A673 (cell line): ENCODE measurements around the gene REXO4. TPM values are rescaled to one million over a fixed set of nuclear protein-coding genes. Genes with fewer than 3 reads are reported as not detected.

Source experiments
- BruUV-seq: library from RNA; stranded (reverse); fragments of 400-500 nt; replicated peaks from 2 replicates; lab custom pipeline; 2021; lab: Mats Ljungman, UMichigan
- CTCF ChIA-PET: fragments of 300-600 bp; sonication (Branson Sonifier 250); formaldehyde crosslinking; loops from one replicate; lab custom pipeline; 2022; ENCODE audit warnings: antibody characterized with exemption; lab: Charles Lee
- POLR2A ChIA-PET: fragments of 300-600 bp; sonication (Branson Sonifier 250); formaldehyde crosslinking; loops from one replicate; lab custom pipeline; 2022; ENCODE audit warnings: antibody characterized with exemption; ENCODE audit not compliant: low non-redundant PET; lab: Charles Lee
- DNase-seq: peaks from one replicate; pipeline ENCODE4 v3.0.0-alpha.2; 2015; ENCODE audit warnings: low spot score
- H3K27ac ChIP-seq: fragments of 200-600 bp; sonication (generic); 2 replicates; pipeline ENCODE4 v1.5.1; 2016; ENCODE audit warnings: mixed run types, low read depth, mild to moderate bottlenecking, mixed read lengths, antibody characterized with exemption, low read length; ENCODE audit not compliant: poor library complexity, severe bottlenecking
- H3K27me3 ChIP-seq: fragments of 200-600 bp; sonication (generic); replicated peaks from 2 replicates; pipeline ENCODE4 v1.6.1; 2017; ENCODE audit warnings: mixed run types, low read depth, mild to moderate bottlenecking, mixed read lengths, antibody characterized with exemption, low read length; ENCODE audit not compliant: insufficient read depth, poor library complexity
- H3K36me3 ChIP-seq: fragments of 200-600 bp; sonication (generic); 2 replicates; pipeline ENCODE4 v1.6.1; 2016; ENCODE audit warnings: mixed run types, mild to moderate bottlenecking, mixed read lengths, antibody characterized with exemption, low read length; ENCODE audit not compliant: insufficient read depth, poor library complexity, severe bottlenecking
- H3K4me1 ChIP-seq: fragments of 200-600 bp; sonication (generic); 2 replicates; pipeline ENCODE4 v1.6.1; 2017; ENCODE audit warnings: mixed run types, mild to moderate bottlenecking, mixed read lengths, antibody characterized with exemption, low read length; ENCODE audit not compliant: insufficient read depth, poor library complexity, severe bottlenecking
- H3K4me3 ChIP-seq: fragments of 200-600 bp; sonication (generic); 2 replicates; pipeline ENCODE4 v1.5.1; 2016; ENCODE audit warnings: low read depth, mixed run types, mild to moderate bottlenecking, mixed read lengths, low read length; ENCODE audit not compliant: poor library complexity, severe bottlenecking
- H3K9me3 ChIP-seq: fragments of 200-600 bp; sonication (generic); 2 replicates; pipeline ENCODE4 v1.6.1; 2016; ENCODE audit warnings: mixed run types, low read depth, mild to moderate bottlenecking, mixed read lengths, antibody characterized with exemption, low read length; ENCODE audit not compliant: poor library complexity, severe bottlenecking
- EZH2 ChIP-seq: fragments of 200-600 bp; sonication (generic); IDR thresholded peaks from 2 replicates; pipeline ENCODE4 v1.6.1; 2017; ENCODE audit warnings: borderline replicate concordance, low read depth, mild to moderate bottlenecking, mixed read lengths, antibody characterized with exemption, low read length; ENCODE audit not compliant: poor library complexity, severe bottlenecking
- intact Hi-C: fragments of 100-400 bp; cut with micrococcal nuclease; formaldehyde crosslinking; loops from one replicate; pipeline ENCODE4 v1.10.0; 2022; ENCODE audit not compliant: unreplicated experiment
- total RNA-seq: library from RNA; stranded (reverse); gene quantifications from 2 replicates; pipeline ENCODE4 v1.2.3, GENCODE V29; 2021
- TF ChIP-seq, protein P1 (sequence below): fragments of 300-800, 200-600 bp; sonication (generic); conservative IDR thresholded peaks from 2 replicates; pipeline ENCODE4 v1.5.1; 2017; ENCODE audit warnings: low read depth, mild to moderate bottlenecking, antibody characterized with exemption, low read length, moderate library complexity, mixed read lengths

The REXO4 gene
- total RNA-seq, 1 experiment from 2014 or later, result 35.9 TPM

DNA sequence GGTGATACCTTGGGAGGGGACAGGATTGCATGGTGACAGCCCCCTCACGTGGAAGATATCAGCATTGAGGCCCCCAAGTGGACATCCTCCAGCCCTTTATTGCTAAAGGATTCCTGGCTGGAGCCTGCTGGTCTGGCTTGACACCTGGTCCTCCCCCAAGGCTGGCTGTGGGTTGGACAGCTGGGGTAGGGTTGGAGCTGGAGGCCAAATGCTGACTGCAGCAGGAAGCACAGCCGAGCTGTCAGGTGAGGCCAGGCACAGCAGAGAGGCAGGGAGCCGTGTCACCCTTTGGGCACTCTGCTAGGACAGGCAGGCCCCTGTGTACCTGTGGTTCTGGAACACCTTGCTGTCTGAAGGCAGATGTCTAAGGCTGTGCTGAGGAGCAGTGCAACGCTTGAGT, 44.2 kb upstream of the REXO4 start:
- ChIA-PET CTCF (interaction anchor here (0.5 kb wide), 1 partner anchor 11 kb away, joined by 4 read pairs; no protein-coding TSS in a partner anchor), POLR2A (no interaction called here)
- no peak for DNase-seq
- TF ChIP-seq, protein P1, sequence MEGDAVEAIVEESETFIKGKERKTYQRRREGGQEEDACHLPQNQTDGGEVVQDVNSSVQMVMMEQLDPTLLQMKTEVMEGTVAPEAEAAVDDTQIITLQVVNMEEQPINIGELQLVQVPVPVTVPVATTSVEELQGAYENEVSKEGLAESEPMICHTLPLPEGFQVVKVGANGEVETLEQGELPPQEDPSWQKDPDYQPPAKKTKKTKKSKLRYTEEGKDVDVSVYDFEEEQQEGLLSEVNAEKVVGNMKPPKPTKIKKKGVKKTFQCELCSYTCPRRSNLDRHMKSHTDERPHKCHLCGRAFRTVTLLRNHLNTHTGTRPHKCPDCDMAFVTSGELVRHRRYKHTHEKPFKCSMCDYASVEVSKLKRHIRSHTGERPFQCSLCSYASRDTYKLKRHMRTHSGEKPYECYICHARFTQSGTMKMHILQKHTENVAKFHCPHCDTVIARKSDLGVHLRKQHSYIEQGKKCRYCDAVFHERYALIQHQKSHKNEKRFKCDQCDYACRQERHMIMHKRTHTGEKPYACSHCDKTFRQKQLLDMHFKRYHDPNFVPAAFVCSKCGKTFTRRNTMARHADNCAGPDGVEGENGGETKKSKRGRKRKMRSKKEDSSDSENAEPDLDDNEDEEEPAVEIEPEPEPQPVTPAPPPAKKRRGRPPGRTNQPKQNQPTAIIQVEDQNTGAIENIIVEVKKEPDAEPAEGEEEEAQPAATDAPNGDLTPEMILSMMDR, result no peak
- no peak for TF ChIP-seq EZH2
- intact Hi-C loops, result no loop called here
- Histone ChIP-seq H3K4me3 (no peak overlapping the region), H3K27ac (no peak overlapping the region), H3K4me1 (peaks cover 5% of the 10 kb centered on the region), H3K27me3 (no peaks in the 10 kb centered on the region), H3K9me3 (no peaks in the 10 kb centered on the region), H3K36me3 (no peaks in the 10 kb centered on the region)
- no TSS peak for BruUV-seq

DNA sequence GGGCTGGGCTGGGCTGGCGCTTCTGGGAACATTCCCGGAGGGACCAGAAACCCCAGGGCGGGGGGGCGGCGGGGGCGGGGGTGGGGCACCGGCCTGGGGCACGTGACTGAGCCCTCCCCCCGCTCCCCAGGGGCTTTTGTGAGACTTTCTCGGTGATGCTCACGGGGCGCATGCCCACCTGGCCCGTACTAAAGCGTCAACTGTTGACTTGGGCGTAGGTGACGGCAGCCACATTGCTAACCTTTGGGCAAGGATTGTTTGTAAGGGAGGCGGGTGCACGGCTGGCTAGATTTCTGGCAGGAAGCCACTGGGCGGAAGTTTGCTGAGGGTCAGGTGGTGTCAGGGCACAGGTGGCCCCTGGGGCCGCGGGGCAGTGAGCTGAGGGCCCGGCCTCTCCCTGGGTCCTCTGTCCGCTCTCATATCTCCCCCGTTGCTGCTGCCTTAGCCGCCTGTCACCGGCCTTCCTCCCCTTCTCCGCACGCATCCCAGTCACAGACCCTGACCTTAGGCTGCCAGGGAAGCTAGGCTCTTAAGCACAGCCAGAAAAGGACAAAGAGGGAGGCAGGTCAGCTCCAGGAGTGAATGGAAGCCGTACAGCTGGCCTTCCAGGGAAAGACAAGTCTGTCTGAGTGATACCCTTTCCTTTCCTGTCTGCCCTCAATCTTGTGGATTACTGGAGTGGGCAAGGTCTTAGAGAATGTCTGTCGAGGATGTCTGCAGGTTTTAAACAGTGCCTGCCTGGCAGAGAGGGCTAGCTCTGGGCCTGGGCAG, 42.8 kb upstream of the REXO4 start:
- H3K4me3 ChIP-seq, result peak overlapping the region; percentile 61
- no peak for DNase-seq
- no peaks in the 10 kb centered on the region for H3K36me3 ChIP-seq
- no peaks in the 10 kb centered on the region for H3K9me3 ChIP-seq
- ChIA-PET CTCF (no interaction called here), POLR2A (no interaction called here)
- peak overlapping the region; percentile 89 for H3K27ac ChIP-seq
- H3K27me3 ChIP-seq, result no peaks in the 10 kb centered on the region
- no peak for TF ChIP-seq EZH2
- TF ChIP-seq, protein P1, result no peak
- peaks cover 5% of the 10 kb centered on the region for H3K4me1 ChIP-seq
- intact Hi-C loops, result no loop called here
- no TSS peak for BruUV-seq

DNA sequence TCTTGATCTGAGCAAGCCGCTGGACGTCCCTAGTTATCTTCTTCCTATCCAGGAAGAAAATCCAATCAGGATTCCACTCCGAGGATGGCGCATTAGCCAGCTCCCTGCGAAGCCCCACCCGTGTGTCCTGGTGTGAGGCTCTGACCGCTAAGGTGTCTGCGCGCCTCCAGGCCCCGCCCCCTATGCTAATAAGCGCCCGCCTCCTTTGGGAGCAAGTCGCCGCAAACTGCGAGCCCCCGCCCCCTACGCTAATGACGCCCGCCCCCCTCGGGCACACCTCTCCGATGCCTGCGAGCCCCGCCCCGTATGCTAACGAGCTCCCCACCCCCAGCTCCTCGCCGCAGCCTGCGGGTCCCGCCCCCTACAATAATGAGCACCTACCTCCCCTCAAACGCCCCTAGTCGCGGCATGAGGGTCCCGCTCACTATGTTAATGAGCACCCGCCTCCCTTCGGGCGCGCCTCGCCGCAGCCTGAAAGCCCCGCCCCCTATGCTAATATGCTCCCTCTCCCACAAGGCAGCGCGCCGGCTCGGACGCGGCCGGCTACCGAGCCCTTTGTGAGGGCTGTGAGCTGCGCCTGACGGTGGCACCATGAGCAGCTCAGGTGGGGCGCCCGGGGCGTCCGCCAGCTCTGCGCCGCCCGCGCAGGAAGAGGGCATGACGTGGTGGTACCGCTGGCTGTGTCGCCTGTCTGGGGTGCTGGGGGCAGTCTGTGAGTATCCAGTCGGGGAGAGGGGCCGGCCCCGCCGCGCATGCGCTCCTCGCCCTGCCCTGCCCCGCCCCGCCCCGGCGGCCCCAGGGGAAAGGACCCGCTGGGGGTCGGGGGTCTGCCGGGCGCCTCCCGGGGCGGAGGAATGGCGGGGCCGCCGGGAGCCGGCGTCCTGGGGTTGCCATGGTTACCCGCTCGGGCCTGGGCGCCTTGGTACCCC, 41.9 kb upstream of the REXO4 start, which contains the start of gene CACFD1:
Gene CACFD1, plus strand, starts transcription at position 503 of the 929 bp plus-strand sequence. Its CDS starts 89 bp downstream, at position 592.
- ChIA-PET CTCF (interaction anchor here (0.6 to 1.0 kb wide), 5 partner anchors 27 to 489 kb away, joined by 4 to 8 read pairs (median 7); no protein-coding TSS in a partner anchor), POLR2A (interaction anchor here (0.7 kb wide), 3 partner anchors 41 to 112 kb away, joined by 7 to 15 read pairs (median 11); partner anchors contain the start of gene MED22)
- TF ChIP-seq, protein P1, result no peak
- no peak for TF ChIP-seq EZH2
- BruUV-seq, result no TSS peak
- peak; percentile 97 for DNase-seq
- Histone ChIP-seq H3K4me3 (peak within 1 kb of the TSS; percentile 61), H3K4me1 (peaks cover 5% of the 10 kb centered on the region), H3K27me3 (no peaks in the 10 kb centered on the region), H3K27ac (peak within 1 kb of the TSS; percentile 89), H3K36me3 (no peaks in the 10 kb centered on the region), H3K9me3 (no peaks in the 10 kb centered on the region)
- intact Hi-C loops, result no loop called here
